Smooth muscle cell (in vitro differentiated cells): Measurements from ENCODE around the gene RASA2. TPM values are rescaled to one million over a fixed set of nuclear protein-coding genes. Genes with fewer than 3 reads are reported as not detected.

Source experiments
- DNase-seq: peaks from one replicate; lab custom pipeline; 2025; ENCODE audit not compliant: unreplicated experiment; lab: John Stamatoyannopoulos, UW
- H2AFZ ChIP-seq: fragments of 200-600 bp; sonication (generic); 2 replicates; pipeline ENCODE4 v1.6.0; 2016; ENCODE audit warnings: antibody characterized with exemption, low read depth, mild to moderate bottlenecking
- H3F3A ChIP-seq: fragments of 200-600 bp; sonication (generic); 2 replicates; pipeline ENCODE4 v1.6.0; 2017; ENCODE audit warnings: antibody characterized with exemption, low read depth
- H3K27ac ChIP-seq: fragments of 200-600 bp; sonication (generic); 2 replicates; pipeline ENCODE4 v1.5.1; 2016; ENCODE audit warnings: low read depth, mild to moderate bottlenecking
- H3K27me3 ChIP-seq: fragments of 200-600 bp; sonication (generic); 2 replicates; pipeline ENCODE4 v1.6.1; 2016; ENCODE audit warnings: low read depth, mild to moderate bottlenecking
- H3K36me3 ChIP-seq: fragments of 200-600 bp; sonication (generic); 2 replicates; pipeline ENCODE4 v1.5.1; 2016; ENCODE audit warnings: low read depth
- H3K4me1 ChIP-seq: fragments of 200-600 bp; sonication (generic); 2 replicates; pipeline ENCODE4 v1.5.1; 2016; ENCODE audit warnings: low read depth
- H3K4me2 ChIP-seq: fragments of 200-600 bp; sonication (generic); 2 replicates; pipeline ENCODE4 v1.6.0; 2016; ENCODE audit warnings: mild to moderate bottlenecking
- H3K4me3 ChIP-seq: fragments of 200-600 bp; sonication (generic); 2 replicates; pipeline ENCODE4 v1.5.1; 2016; ENCODE audit warnings: mild to moderate bottlenecking
- H3K79me2 ChIP-seq: fragments of 200-600 bp; sonication (generic); 2 replicates; pipeline ENCODE4 v1.6.0; 2016; ENCODE audit warnings: low read depth, mild to moderate bottlenecking
- H3K9ac ChIP-seq: fragments of 200-600 bp; sonication (generic); 2 replicates; pipeline ENCODE4 v1.6.0; 2016; ENCODE audit warnings: low read depth
- H3K9me3 ChIP-seq: fragments of 200-600 bp; sonication (generic); replicated peaks from 2 replicates; pipeline ENCODE4 v1.5.1; 2016; ENCODE audit warnings: low read depth
- H4K20me1 ChIP-seq: fragments of 200-600 bp; sonication (generic); 2 replicates; pipeline ENCODE4 v1.6.0; 2016; ENCODE audit warnings: low read depth
- CTCF ChIP-seq: fragments of 200-600 bp; sonication (generic); IDR thresholded peaks from 2 replicates; pipeline ENCODE4 v1.5.1; 2017; ENCODE audit warnings: borderline replicate concordance, mild to moderate bottlenecking, antibody characterized with exemption; ENCODE audit not compliant: insufficient read depth, poor library complexity, severe bottlenecking
- WGBS: methylation state at CpG from one replicate; pipeline ENCODE4 v1.1.7; 2016; ENCODE audit warnings: low lambda C conversion rate; 5-methylcytosine and 5-hydroxymethylcytosine counted together
- polyA plus RNA-seq: library from polyadenylated mRNA; unstranded; fragments of >200 nt; fragmentation: Nextera tagmentation; extraction: Ambion mirVana; gene quantifications from 2 replicates; pipeline ENCODE4 v1.2.1, GENCODE V29; 2016
- total RNA-seq: library from RNA; depleted of rRNA; stranded (reverse); fragments of >200 nt; gene quantifications from 2 replicates; pipeline ENCODE4 v1.2.3, GENCODE V29; 2014

RASA2 gene
- total and polyA plus RNA-seq, 2 experiments from 2014 or later, result 4.9 to 20.0 TPM

- TF ChIP-seq CTCF, result no peak
- H3K4me2 ChIP-seq, result no peak overlapping the region
Measured at GRCh38 chr3:141499965-141500364, 13.1 kb downstream of the RASA2 start.

GRCh38 chr3:141500397-141500796 lies 13.6 kb downstream of the RASA2 start:
- Histone ChIP-seq H4K20me1 (peaks cover 82% of the 10 kb centered on the region), H3K9me3 (no peaks in the 10 kb centered on the region), H3K79me2 (peaks cover 84% of the 10 kb centered on the region), H3F3A (no peaks in the 10 kb centered on the region), H3K4me1 (no peaks in the 10 kb centered on the region), H3K27me3 (no peaks in the 10 kb centered on the region), H2AFZ (no peak overlapping the region), H3K4me3 (no peak overlapping the region), H3K36me3 (no peaks in the 10 kb centered on the region), H3K27ac (no peak overlapping the region), H3K9ac (no peak overlapping the region), H3K4me2 (no peak overlapping the region)
- TF ChIP-seq CTCF, result no peak
- WGBS, result 92% methylated on average over 1 of the region's 1 CpG
- no peak for DNase-seq

More at GRCh38 chr3:141499965-141500364, 13.1 kb downstream of the RASA2 start:
- H3F3A ChIP-seq, result no peaks in the 10 kb centered on the region
- DNase-seq, result no peak
- no peak overlapping the region for H2AFZ ChIP-seq
- no peaks in the 10 kb centered on the region for H3K36me3 ChIP-seq
- H3K79me2 ChIP-seq, result peaks cover 84% of the 10 kb centered on the region
- H4K20me1 ChIP-seq, result peaks cover 81% of the 10 kb centered on the region
- no peak overlapping the region for H3K4me3 ChIP-seq
- no peak overlapping the region for H3K9ac ChIP-seq
- no peaks in the 10 kb centered on the region for H3K4me1 ChIP-seq
- no peaks in the 10 kb centered on the region for H3K27me3 ChIP-seq
- no peaks in the 10 kb centered on the region for H3K9me3 ChIP-seq
- no peak overlapping the region for H3K27ac ChIP-seq

GRCh38 chr3:141505166-141505565 lies 18.3 kb downstream of the RASA2 start:
- no peak overlapping the region for H3K27ac ChIP-seq
- no peaks in the 10 kb centered on the region for H3K27me3 ChIP-seq
- no peak overlapping the region for H2AFZ ChIP-seq
- no peaks in the 10 kb centered on the region for H3K36me3 ChIP-seq
- no peak for TF ChIP-seq CTCF
- H3K4me2 ChIP-seq, result no peak overlapping the region
- peaks cover 88% of the 10 kb centered on the region for H3K79me2 ChIP-seq
- WGBS, result 90% methylated on average over 3 of the region's 3 CpGs
- H3K9me3 ChIP-seq, result no peaks in the 10 kb centered on the region
- H3F3A ChIP-seq, result no peaks in the 10 kb centered on the region
- H4K20me1 ChIP-seq, result peaks cover 80% of the 10 kb centered on the region
- H3K9ac ChIP-seq, result no peak overlapping the region
- H3K4me1 ChIP-seq, result no peaks in the 10 kb centered on the region
- H3K4me3 ChIP-seq, result no peak overlapping the region
- DNase-seq, result no peak

- Histone ChIP-seq H3K79me2 (peaks cover 88% of the 10 kb centered on the region), H3K4me1 (no peaks in the 10 kb centered on the region), H3K27ac (no peak overlapping the region), H3K27me3 (no peaks in the 10 kb centered on the region), H3F3A (no peaks in the 10 kb centered on the region), H3K4me3 (no peak overlapping the region), H4K20me1 (peaks cover 77% of the 10 kb centered on the region), H3K9me3 (no peaks in the 10 kb centered on the region), H2AFZ (no peak overlapping the region), H3K36me3 (no peaks in the 10 kb centered on the region), H3K9ac (no peak overlapping the region), H3K4me2 (no peak overlapping the region)
- DNase-seq, result no peak
- no peak for TF ChIP-seq CTCF
- WGBS, result 100% methylated on average over 3 of the region's 3 CpGs
Measured at GRCh38 chr3:141506071-141506470, 19.2 kb downstream of the RASA2 start.
